Caco-2 (cell line): ENCODE data around the gene HTATSF1. TPM values are rescaled to one million over a fixed set of nuclear protein-coding genes. Genes with fewer than 3 reads are reported as not detected.

ENCODE experiments used
- BruUV-seq: library from RNA; stranded (reverse); fragments of 400-500 nt; replicated peaks from 2 replicates; lab custom pipeline; 2021; lab: Mats Ljungman, UMichigan
- CTCF ChIA-PET: fragments of 300-600 bp; sonication (Branson Sonifier 250); formaldehyde crosslinking; loops from one replicate; lab custom pipeline; 2022; ENCODE audit warnings: antibody characterized with exemption; lab: Charles Lee
- POLR2A ChIA-PET: fragments of 300-600 bp; sonication (Branson Sonifier 250); formaldehyde crosslinking; loops from one replicate; lab custom pipeline; 2022; ENCODE audit warnings: antibody characterized with exemption; lab: Charles Lee
- DNase-seq, 2 experiments: peaks; one replicate each; pipeline versions ENCODE4 v3.0.0 to v3.0.0-alpha.2; 2020 to 2022
- H3K27me3 ChIP-seq: replicated peaks from 2 replicates; pipeline ENCODE4 v1.6.0; 2011; ENCODE audit warnings: low read length; ENCODE audit not compliant: control insufficient read depth, insufficient read depth
- H3K36me3 ChIP-seq: 2 replicates; pipeline ENCODE4 v1.5.1; 2011; ENCODE audit warnings: low read length; ENCODE audit not compliant: control insufficient read depth, insufficient read depth
- H3K4me1 ChIP-seq: fragments of 250-450 bp; sonication (Bioruptor Pico); 2 replicates; pipeline ENCODE4 v1.5.1; 2020; ENCODE audit warnings: mild to moderate bottlenecking
- H3K4me3 ChIP-seq: 2 replicates; pipeline ENCODE4 v1.5.1; 2011; ENCODE audit warnings: low read depth, mild to moderate bottlenecking, control low read depth, low read length
- H3K9me3 ChIP-seq: fragments of 250-450 bp; sonication (Bioruptor Pico); 2 replicates; pipeline ENCODE4 v1.5.1; 2020; ENCODE audit warnings: mild to moderate bottlenecking, moderate library complexity
- H3K27ac Mint-ChIP-seq: one replicate; pipeline ENCODE4 v1.8.0; 2022; ENCODE audit warnings: mixed read lengths; ENCODE audit not compliant: unreplicated experiment
- H3K27me3 Mint-ChIP-seq: one replicate; pipeline ENCODE4 v1.8.0; 2022; ENCODE audit warnings: mixed read lengths; ENCODE audit not compliant: insufficient read depth, unreplicated experiment
- H3K36me3 Mint-ChIP-seq: one replicate; pipeline ENCODE4 v1.8.0; 2022; ENCODE audit warnings: mild to moderate bottlenecking, mixed read lengths; ENCODE audit not compliant: insufficient read depth, unreplicated experiment
- H3K4me1 Mint-ChIP-seq: one replicate; pipeline ENCODE4 v1.8.0; 2022; ENCODE audit warnings: low read depth, mixed read lengths; ENCODE audit not compliant: unreplicated experiment
- H3K4me3 Mint-ChIP-seq: one replicate; pipeline ENCODE4 v1.8.0; 2022; ENCODE audit warnings: mild to moderate bottlenecking, moderate library complexity, mixed read lengths; ENCODE audit not compliant: unreplicated experiment
- H3K9me3 Mint-ChIP-seq: one replicate; pipeline ENCODE4 v1.8.0; 2022; ENCODE audit warnings: mixed read lengths; ENCODE audit not compliant: unreplicated experiment
- CTCF ChIP-seq, 2 experiments: fragments of 200-600 bp in 1 of 2; IDR thresholded peaks; 1 replicate in 1 of 2; 2 replicates in 1 of 2; pipeline versions ENCODE4 v1.5.1 to v1.8.0; 2011 to 2022; ENCODE audit warnings: antibody characterized with exemption in 1 of 2, control low read depth in 1 of 2, inconsistent platforms in 1 of 2, low read depth in 1 of 2, low read length in 1 of 2, mild to moderate bottlenecking in 1 of 2, moderate library complexity in 1 of 2; ENCODE audit not compliant: insufficient read depth in 1 of 2, severe bottlenecking in 1 of 2, unreplicated experiment in 1 of 2
- intact Hi-C: fragments of 100-400 bp; cut with micrococcal nuclease; formaldehyde crosslinking; loops from one replicate; pipeline ENCODE4 v1.10.0; 2022; ENCODE audit not compliant: unreplicated experiment
- total RNA-seq: library from RNA; stranded (reverse); gene quantifications from 2 replicates; pipeline ENCODE4 v1.2.3, GENCODE V29; 2022

HTATSF1 gene
- total RNA-seq, 1 experiment from 2014 or later, result 38.3 TPM

GRCh38 chrX:136480383-136480782 is 17.0 kb upstream of the HTATSF1 start:
- H3K4me3 Mint-ChIP-seq, result no peak overlapping the region
- no peak for TF ChIP-seq CTCF (IDR thresholded peaks at IDR 0.05; ENCODE audit: insufficient read depth in 1 of 2, low read depth in 1 of 2, low read length in 1 of 2, severe bottlenecking in 1 of 2, unreplicated experiment in 1 of 2)
- H3K9me3 Mint-ChIP-seq, result no peaks in the 10 kb centered on the region
- no peaks in the 10 kb centered on the region for H3K36me3 Mint-ChIP-seq
- H3K4me1 ChIP-seq, result no peaks in the 10 kb centered on the region
- no peaks in the 10 kb centered on the region for H3K27me3 Mint-ChIP-seq
- no peaks in the 10 kb centered on the region for H3K36me3 ChIP-seq
- POLR2A ChIA-PET, result no interaction called here
- BruUV-seq, result no TSS peak
- no peak for DNase-seq
- H3K4me1 Mint-ChIP-seq, result no peaks in the 10 kb centered on the region
- no peak overlapping the region for H3K4me3 ChIP-seq
- H3K27me3 ChIP-seq, result no peaks in the 10 kb centered on the region
- no peak overlapping the region for H3K27ac Mint-ChIP-seq
- intact Hi-C loops, result no loop called here
- no peaks in the 10 kb centered on the region for H3K9me3 ChIP-seq
- CTCF ChIA-PET, result no interaction called here

- Mint-ChIP-seq H3K27ac (no peak within 1 kb of the TSS), H3K4me3 (no peak within 1 kb of the TSS), H3K36me3 (no peaks in the 10 kb centered on the region), H3K4me1 (no peaks in the 10 kb centered on the region), H3K9me3 (no peaks in the 10 kb centered on the region), H3K27me3 (peaks cover 6% of the 10 kb centered on the region)
- Histone ChIP-seq H3K36me3 (no peaks in the 10 kb centered on the region), H3K27me3 (no peaks in the 10 kb centered on the region), H3K9me3 (no peaks in the 10 kb centered on the region), H3K4me3 (no peak within 1 kb of the TSS), H3K4me1 (no peaks in the 10 kb centered on the region)
- no peak for DNase-seq
- no TSS peak for BruUV-seq
- intact Hi-C loops, result no loop called here
- ChIA-PET POLR2A (no interaction called here), CTCF (no interaction called here)
- no peak for TF ChIP-seq CTCF (IDR thresholded peaks at IDR 0.05; ENCODE audit: insufficient read depth in 1 of 2, low read depth in 1 of 2, low read length in 1 of 2, severe bottlenecking in 1 of 2, unreplicated experiment in 1 of 2)
Measured at GRCh38 chrX:136487647-136488046, 9.7 kb upstream of the HTATSF1 start, which contains the start of gene BRS3. BRS3 (plus strand) TSS chrX:136487947; CDS start chrX:136488115, 168 bp downstream.

GRCh38 chrX:136488706-136489105 is 8.7 kb upstream of the HTATSF1 start:
- Mint-ChIP-seq H3K27ac (no peak overlapping the region), H3K4me1 (no peaks in the 10 kb centered on the region), H3K36me3 (no peaks in the 10 kb centered on the region), H3K4me3 (no peak overlapping the region), H3K9me3 (no peaks in the 10 kb centered on the region), H3K27me3 (peaks cover 6% of the 10 kb centered on the region)
- Histone ChIP-seq H3K4me1 (no peaks in the 10 kb centered on the region), H3K27me3 (no peaks in the 10 kb centered on the region), H3K36me3 (no peaks in the 10 kb centered on the region), H3K9me3 (no peaks in the 10 kb centered on the region), H3K4me3 (no peak overlapping the region)
- BruUV-seq, result no TSS peak
- ChIA-PET CTCF (no interaction called here), POLR2A (no interaction called here)
- intact Hi-C loops, result no loop called here
- DNase-seq, result no peak
- TF ChIP-seq CTCF (IDR thresholded peaks at IDR 0.05; ENCODE audit: insufficient read depth in 1 of 2, low read depth in 1 of 2, low read length in 1 of 2, severe bottlenecking in 1 of 2, unreplicated experiment in 1 of 2), result no peak
